Upper lobe of left lung (tissue), 4 donors: ENCODE results near the gene LLCFC1.

Experiments
- EP300 ChIP-seq, 4 donors: sonication (generic); formaldehyde crosslinking; IDR thresholded peaks; one replicate each; pipeline ENCODE4 v1.5.1; 2017; ENCODE audit warnings: antibody characterized with exemption in 4 of 4, control low read depth in 2 of 4
- POLR2A ChIP-seq, 4 donors: fragments of 450-650 bp; IDR thresholded peaks; one replicate each; pipeline ENCODE4 v1.5.1; 2016 to 2017; ENCODE audit warnings: antibody characterized with exemption in 4 of 4, mild to moderate bottlenecking in 2 of 4
- POLR2AphosphoS5 ChIP-seq, 2 donors: sonication (generic); formaldehyde crosslinking; IDR thresholded peaks; one replicate each; pipeline ENCODE4 v1.5.1; 2017; ENCODE audit warnings: antibody characterized with exemption in 2 of 2
- TF ChIP-seq, protein P1 (sequence below), 6 experiments: fragments of 450-650 bp in 4 of 6; fragments of 200-600 bp in 2 of 6; sonication (generic) in 2 of 6; IDR thresholded peaks; one replicate each; pipeline ENCODE4 v1.5.1; 2016 to 2019; ENCODE audit warnings: antibody characterized with exemption in 6 of 6

DNA sequence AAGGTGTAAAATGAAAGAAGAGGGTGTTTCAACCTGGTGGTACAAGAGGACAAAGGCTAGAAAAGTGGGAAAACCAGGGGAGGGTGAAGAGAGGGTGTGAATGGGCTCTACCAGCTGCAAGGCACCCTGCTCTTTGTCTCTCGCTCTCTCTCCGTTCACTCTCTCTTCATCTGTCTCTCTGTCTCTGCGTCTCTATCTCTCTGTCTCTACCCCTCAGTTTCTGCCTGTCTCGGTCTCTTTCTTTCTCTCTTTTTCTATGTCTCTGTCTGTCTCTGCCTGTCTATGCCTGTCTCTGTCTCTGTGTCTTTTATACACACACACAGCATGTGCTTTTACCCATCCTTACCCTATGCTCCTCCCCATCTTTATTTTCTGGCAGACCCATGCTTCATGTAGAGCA is 673 bp upstream of the LLCFC1 start:
- TF ChIP-seq, protein P1, sequence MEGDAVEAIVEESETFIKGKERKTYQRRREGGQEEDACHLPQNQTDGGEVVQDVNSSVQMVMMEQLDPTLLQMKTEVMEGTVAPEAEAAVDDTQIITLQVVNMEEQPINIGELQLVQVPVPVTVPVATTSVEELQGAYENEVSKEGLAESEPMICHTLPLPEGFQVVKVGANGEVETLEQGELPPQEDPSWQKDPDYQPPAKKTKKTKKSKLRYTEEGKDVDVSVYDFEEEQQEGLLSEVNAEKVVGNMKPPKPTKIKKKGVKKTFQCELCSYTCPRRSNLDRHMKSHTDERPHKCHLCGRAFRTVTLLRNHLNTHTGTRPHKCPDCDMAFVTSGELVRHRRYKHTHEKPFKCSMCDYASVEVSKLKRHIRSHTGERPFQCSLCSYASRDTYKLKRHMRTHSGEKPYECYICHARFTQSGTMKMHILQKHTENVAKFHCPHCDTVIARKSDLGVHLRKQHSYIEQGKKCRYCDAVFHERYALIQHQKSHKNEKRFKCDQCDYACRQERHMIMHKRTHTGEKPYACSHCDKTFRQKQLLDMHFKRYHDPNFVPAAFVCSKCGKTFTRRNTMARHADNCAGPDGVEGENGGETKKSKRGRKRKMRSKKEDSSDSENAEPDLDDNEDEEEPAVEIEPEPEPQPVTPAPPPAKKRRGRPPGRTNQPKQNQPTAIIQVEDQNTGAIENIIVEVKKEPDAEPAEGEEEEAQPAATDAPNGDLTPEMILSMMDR (IDR thresholded peaks at IDR 0.05), result no peak
- no peak for TF ChIP-seq EP300 (IDR thresholded peaks at IDR 0.05)
- TF ChIP-seq POLR2AphosphoS5 (IDR thresholded peaks at IDR 0.05), result no peak
- TF ChIP-seq POLR2A (IDR thresholded peaks at IDR 0.05), result no peak
